Heart left ventricle (tissue), 16 donors: ENCODE measurements around the gene PCDHGA12. TPM values are rescaled to one million over a fixed set of nuclear protein-coding genes. Genes with fewer than 3 reads are reported as not detected.
"Not testable (repeated sequence)": the region's sequence is repeated elsewhere in the genome, so short reads cannot be mapped to it uniquely, and the experiment has no call there.

Experiments
- ATAC-seq, 4 donors: fragments of 200-7000 bp; cut with Tn5 transposase; one replicate each; pipeline ENCODE4 v1.9.1; 2020 to 2022; ENCODE audit warnings: moderate library complexity in 4 of 4, mild to moderate bottlenecking in 3 of 4, moderate number of reproducible peaks in 1 of 4
- DNase-seq, 5 donors: peaks; one replicate each; pipeline ENCODE4 v3.0.0-alpha.2; 2020
- H3K27ac ChIP-seq, 12 donors: fragments of 200-600 bp; sonication (generic) in 4 of 12; one replicate each; pipeline versions ENCODE4 v1.5.0 to v1.8.0; 2016 to 2022; ENCODE audit warnings: mild to moderate bottlenecking in 2 of 12
- H3K27me3 ChIP-seq, 9 donors: fragments of 200-600 bp; sonication (generic) in 2 of 9; one replicate each; pipeline versions ENCODE4 v1.5.1 to v1.8.0; 2016 to 2022; ENCODE audit warnings: mild to moderate bottlenecking in 3 of 9
- H3K36me3 ChIP-seq, 9 donors: fragments of 200-600 bp; sonication (generic) in 2 of 9; one replicate each; pipeline versions ENCODE4 v1.5.0 to v1.8.0; 2018 to 2022; ENCODE audit warnings: mild to moderate bottlenecking in 2 of 9
- H3K4me1 ChIP-seq, 12 donors: fragments of 200-600 bp; sonication (generic) in 4 of 12; one replicate each; pipeline versions ENCODE4 v1.5.0 to v1.8.0; 2016 to 2022; ENCODE audit warnings: mild to moderate bottlenecking in 3 of 12
- H3K4me3 ChIP-seq, 12 donors: fragments of 200-600 bp; sonication (generic) in 4 of 12; one replicate each; pipeline versions ENCODE4 v1.5.0 to v1.8.0; 2017 to 2022; ENCODE audit warnings: mild to moderate bottlenecking in 9 of 12, moderate library complexity in 4 of 12
- H3K9me3 ChIP-seq, 12 donors: fragments of 200-600 bp; sonication (generic) in 4 of 12; one replicate each; pipeline versions ENCODE4 v1.5.0 to v1.8.0; 2016 to 2022; ENCODE audit warnings: mild to moderate bottlenecking in 1 of 12
- POLR2A ChIP-seq, 2 donors: fragments of 450-650 bp; IDR thresholded peaks; one replicate each; pipeline ENCODE4 v1.6.1; 2017; ENCODE audit warnings: antibody characterized with exemption in 2 of 2, mild to moderate bottlenecking in 2 of 2, moderate library complexity in 2 of 2
- WGBS, 4 donors: extraction: QIAGEN DNeasy Blood & Tissue Kit in 2 of 4; methylation state at CpG; one replicate each; pipeline versions ENCODE4 v1.1.5 to v1.1.7; 2013 to 2018; 5-methylcytosine and 5-hydroxymethylcytosine counted together
- intact Hi-C, 10 donors: fragments of 100-400 bp; cut with DNase I; formaldehyde crosslinking; loops; one replicate each; pipeline versions ENCODE4 v1.11.1 to v1.14.2; 2022
- polyA plus RNA-seq, 2 donors: library from polyadenylated mRNA; stranded (reverse); fragments of 200-250 nt; gene quantifications; one replicate each; pipeline ENCODE4 v1.2.3, GENCODE V29; 2013
- total RNA-seq, 9 donors: library from RNA; depleted of rRNA in 2 of 9; stranded (reverse); fragments of >200 nt in 2 of 9; fragmentation: NEBNext Ultra II Directional in 3 of 9; extraction: Animal tissue kit (Norgen Biotek cat#: 25700) in 3 of 9; gene quantifications; one replicate each; pipeline versions ENCODE4 v1.1.0 to v1.2.4, GENCODE V29; 2016 to 2023
- TF ChIP-seq, protein P1 (sequence below), 12 donors: fragments of 200-600 bp; sonication (generic) in 4 of 12; IDR thresholded peaks; one replicate each; pipeline versions ENCODE4 v1.5.0 to v1.8.0; 2018 to 2022; ENCODE audit warnings: antibody characterized with exemption in 12 of 12, mild to moderate bottlenecking in 5 of 12
- donor health status: ischemic (EF 13 %, LVEDD 7.1; RV severe dilation, severe dysfunction).
- donor health status: healthy with polysubstance abuse.
- donor health status: DM: no; HTN: yes; CAD: no.
- donor health status: DM: no; HTN: no; CAD: no.
- donor health status: ischemic (EF 25% LVEDD 6.9; RV normal size, moderate dysfunction).
- donor health status: ischemic (EF 25% LVEDD 5.7; RV mildly dilated, moderate dysfunction).
- donor health status: healthy.
- donor health status: DM: yes; HTN: yes; CAD: no.
- donor health status: ischemic (EF 35%, LVEDD 5.7; RV mildly dilated, moderate dysfunction).
- donor health status: nonischemic (EF 11% LVEDD 7.7; RV severe dilation, severe dysfunction).
- donor health status: DM: yes; HTN: yes; CAD: no.
- donor health status: PGD.
- donor health status: ischemic (EF 29% LVEDD 5.4; RV normal size, mild dysfunction).
- donor health status: nonischemic (EF 23%, LVEDD 6.1; RV moderate dilation, normal function).

Gene PCDHGA12
- total and polyA plus RNA-seq, 11 donors = 3.2 to 15.5 (median 6.5) TPM

DNA sequence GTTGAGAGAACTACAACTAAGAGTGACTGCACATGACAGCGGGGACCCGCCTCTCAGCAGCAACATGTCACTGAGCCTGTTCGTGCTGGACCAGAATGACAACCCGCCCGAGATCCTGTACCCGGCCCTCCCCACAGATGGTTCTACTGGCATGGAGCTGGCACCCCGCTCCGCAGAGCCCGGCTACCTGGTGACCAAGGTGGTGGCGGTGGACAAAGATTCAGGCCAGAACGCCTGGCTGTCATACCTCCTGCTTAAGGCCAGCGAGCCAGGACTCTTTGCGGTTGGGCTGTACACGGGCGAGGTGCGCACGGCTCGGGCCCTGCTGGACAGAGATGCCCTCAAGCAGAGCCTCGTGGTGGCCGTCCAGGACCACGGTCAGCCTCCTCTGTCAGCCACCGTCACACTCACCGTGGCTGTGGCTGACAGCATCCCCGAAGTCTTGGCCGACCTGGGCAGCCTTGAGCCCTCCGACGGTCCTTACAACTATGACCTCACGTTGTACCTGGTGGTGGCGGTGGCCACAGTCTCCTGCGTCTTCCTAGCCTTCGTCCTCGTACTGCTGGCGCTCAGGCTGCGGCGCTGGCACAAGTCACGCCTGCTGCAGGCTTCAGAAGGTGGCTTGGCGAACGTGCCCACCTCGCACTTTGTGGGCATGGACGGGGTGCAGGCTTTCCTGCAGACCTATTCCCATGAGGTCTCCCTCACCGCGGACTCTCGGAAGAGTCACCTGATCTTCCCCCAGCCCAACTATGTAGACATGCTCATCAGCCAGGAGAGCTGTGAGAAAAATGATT, 45.6 kb upstream of the PCDHGA12 start:
- no peak for DNase-seq
- peaks cover 0 to 4% (median 0%) of the 10 kb centered on the region in 12 donors for H3K4me1 ChIP-seq
- TF ChIP-seq, protein P1, sequence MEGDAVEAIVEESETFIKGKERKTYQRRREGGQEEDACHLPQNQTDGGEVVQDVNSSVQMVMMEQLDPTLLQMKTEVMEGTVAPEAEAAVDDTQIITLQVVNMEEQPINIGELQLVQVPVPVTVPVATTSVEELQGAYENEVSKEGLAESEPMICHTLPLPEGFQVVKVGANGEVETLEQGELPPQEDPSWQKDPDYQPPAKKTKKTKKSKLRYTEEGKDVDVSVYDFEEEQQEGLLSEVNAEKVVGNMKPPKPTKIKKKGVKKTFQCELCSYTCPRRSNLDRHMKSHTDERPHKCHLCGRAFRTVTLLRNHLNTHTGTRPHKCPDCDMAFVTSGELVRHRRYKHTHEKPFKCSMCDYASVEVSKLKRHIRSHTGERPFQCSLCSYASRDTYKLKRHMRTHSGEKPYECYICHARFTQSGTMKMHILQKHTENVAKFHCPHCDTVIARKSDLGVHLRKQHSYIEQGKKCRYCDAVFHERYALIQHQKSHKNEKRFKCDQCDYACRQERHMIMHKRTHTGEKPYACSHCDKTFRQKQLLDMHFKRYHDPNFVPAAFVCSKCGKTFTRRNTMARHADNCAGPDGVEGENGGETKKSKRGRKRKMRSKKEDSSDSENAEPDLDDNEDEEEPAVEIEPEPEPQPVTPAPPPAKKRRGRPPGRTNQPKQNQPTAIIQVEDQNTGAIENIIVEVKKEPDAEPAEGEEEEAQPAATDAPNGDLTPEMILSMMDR (IDR thresholded peaks at IDR 0.05) = no peak
- TF ChIP-seq POLR2A (IDR thresholded peaks at IDR 0.05) = no peak
- intact Hi-C loops = no loop called here
- WGBS, 4 donors = 51 to 69% (median 59%) methylated on average over 14 to 43 of the region's 43 CpGs
- no peak for ATAC-seq
- peaks cover 0 to 28% (median 0%) of the 10 kb centered on the region in 9 donors for H3K36me3 ChIP-seq
- peaks cover 0 to 36% (median 0%) of the 10 kb centered on the region in 9 donors for H3K27me3 ChIP-seq
- H3K27ac ChIP-seq = no peak overlapping the region
- H3K9me3 ChIP-seq = peaks cover 0 to 96% (median 56%) of the 10 kb centered on the region in 12 donors
- no peak overlapping the region for H3K4me3 ChIP-seq

GRCh38 chr5:141387557-141388311, 42.6 kb upstream of the PCDHGA12 start, which contains the start of gene PCDHGB4:
TSS of gene PCDHGB4 (plus strand) at chr5:141387698. CDS start at chr5:141387885, 187 bp downstream.
- TF ChIP-seq, protein P1 (IDR thresholded peaks at IDR 0.05) = peak; percentile 21 to 64 (median 54)
- WGBS, 4 donors = 13 to 20% (median 18%) methylated on average over 19 to 23 of the region's 40 CpGs
- Histone ChIP-seq H3K27me3 (peaks cover 0 to 42% (median 0%) of the 10 kb centered on the region in 9 donors), H3K9me3 (peaks cover 0 to 96% (median 63%) of the 10 kb centered on the region in 12 donors), H3K36me3 (peaks cover 0 to 22% (median 0%) of the 10 kb centered on the region in 9 donors), H3K4me3 (peak within 1 kb of the TSS in 9 of 12 donors; percentile 30 to 48 (median 40))
- intact Hi-C loops, H3K4me1 ChIP-seq, H3K27ac ChIP-seq: not testable (repeated sequence)
- peak in 1 of 5 donors; percentile 54 for DNase-seq
- ATAC-seq = peak; percentile 83 to 94 (median 88)

- Histone ChIP-seq H3K36me3 (peaks cover 0 to 23% (median 0%) of the 10 kb centered on the region in 9 donors), H3K27me3 (peaks cover 0 to 35% (median 0%) of the 10 kb centered on the region in 9 donors), H3K9me3 (peaks cover 0 to 96% (median 65%) of the 10 kb centered on the region in 12 donors), H3K27ac (no peak overlapping the region), H3K4me1 (peaks cover 0 to 8% (median 0%) of the 10 kb centered on the region in 12 donors), H3K4me3 (no peak overlapping the region)
- TF ChIP-seq, protein P1 (IDR thresholded peaks at IDR 0.05) = no peak
- TF ChIP-seq POLR2A (IDR thresholded peaks at IDR 0.05) = no peak
- ATAC-seq = no peak
- no peak for DNase-seq
- WGBS, 4 donors = 54 to 64% (median 61%) methylated on average over 10 of the region's 10 CpGs
- intact Hi-C loops = no loop called here
Observed at GRCh38 chr5:141388661-141389060, 41.6 kb upstream of the PCDHGA12 start.
